Glutamatergic neuron (in vitro differentiated cells): ENCODE data around the gene HSFX1. TPM values are rescaled to one million over a fixed set of nuclear protein-coding genes. Genes with fewer than 3 reads are reported as not detected.
A peak's percentile ranks its signal among the peaks of the same experiment; 100 is the strongest.

Experiments
- DNase-seq: peaks from one replicate; pipeline ENCODE4 v3.0.0; 2022
- H3K27ac Mint-ChIP-seq: one replicate; pipeline ENCODE4 v1.8.0; 2020; ENCODE audit warnings: mild to moderate bottlenecking, mixed read lengths, inconsistent platforms; ENCODE audit not compliant: unreplicated experiment
- H3K27me3 Mint-ChIP-seq: one replicate; pipeline ENCODE4 v1.8.0; 2020; ENCODE audit warnings: mild to moderate bottlenecking, moderate library complexity, mixed read lengths, inconsistent platforms; ENCODE audit not compliant: unreplicated experiment
- H3K36me3 Mint-ChIP-seq: one replicate; pipeline ENCODE4 v1.8.0; 2020; ENCODE audit warnings: mild to moderate bottlenecking, mixed read lengths, inconsistent platforms; ENCODE audit not compliant: unreplicated experiment
- H3K4me1 Mint-ChIP-seq: one replicate; pipeline ENCODE4 v1.8.0; 2020; ENCODE audit warnings: mild to moderate bottlenecking, low read depth, mixed read lengths, inconsistent platforms; ENCODE audit not compliant: unreplicated experiment
- H3K4me3 Mint-ChIP-seq: one replicate; pipeline ENCODE4 v1.8.0; 2020; ENCODE audit warnings: mild to moderate bottlenecking, mixed read lengths, inconsistent platforms; ENCODE audit not compliant: unreplicated experiment
- H3K9me3 Mint-ChIP-seq: one replicate; pipeline ENCODE4 v1.8.0; 2020; ENCODE audit warnings: mild to moderate bottlenecking, moderate library complexity, mixed read lengths, inconsistent platforms; ENCODE audit not compliant: unreplicated experiment
- total RNA-seq: library from RNA; stranded (reverse); fragmentation: NEBNext Ultra II Directional; extraction: Animal tissue kit (Norgen Biotek cat#: 25700); gene quantifications from one replicate; pipeline ENCODE4 v1.2.1, GENCODE V29; 2021; ENCODE audit not compliant: unreplicated experiment
- TF ChIP-seq, protein P1 (sequence below): fragments of 200-600 bp; sonication (generic); IDR thresholded peaks from one replicate; pipeline ENCODE4 v1.5.0; 2021; ENCODE audit not compliant: partially characterized antibody, unreplicated experiment

HSFX1 gene
- total RNA-seq, 1 donor from 2014 or later, result 1.8 TPM

GRCh38 chrX:149818652-149819051, 44.8 kb downstream of the HSFX1 start:
- TF ChIP-seq, protein P1, sequence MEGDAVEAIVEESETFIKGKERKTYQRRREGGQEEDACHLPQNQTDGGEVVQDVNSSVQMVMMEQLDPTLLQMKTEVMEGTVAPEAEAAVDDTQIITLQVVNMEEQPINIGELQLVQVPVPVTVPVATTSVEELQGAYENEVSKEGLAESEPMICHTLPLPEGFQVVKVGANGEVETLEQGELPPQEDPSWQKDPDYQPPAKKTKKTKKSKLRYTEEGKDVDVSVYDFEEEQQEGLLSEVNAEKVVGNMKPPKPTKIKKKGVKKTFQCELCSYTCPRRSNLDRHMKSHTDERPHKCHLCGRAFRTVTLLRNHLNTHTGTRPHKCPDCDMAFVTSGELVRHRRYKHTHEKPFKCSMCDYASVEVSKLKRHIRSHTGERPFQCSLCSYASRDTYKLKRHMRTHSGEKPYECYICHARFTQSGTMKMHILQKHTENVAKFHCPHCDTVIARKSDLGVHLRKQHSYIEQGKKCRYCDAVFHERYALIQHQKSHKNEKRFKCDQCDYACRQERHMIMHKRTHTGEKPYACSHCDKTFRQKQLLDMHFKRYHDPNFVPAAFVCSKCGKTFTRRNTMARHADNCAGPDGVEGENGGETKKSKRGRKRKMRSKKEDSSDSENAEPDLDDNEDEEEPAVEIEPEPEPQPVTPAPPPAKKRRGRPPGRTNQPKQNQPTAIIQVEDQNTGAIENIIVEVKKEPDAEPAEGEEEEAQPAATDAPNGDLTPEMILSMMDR, result no peak
- Mint-ChIP-seq H3K9me3 (peaks cover 3% of the 10 kb centered on the region), H3K4me3 (no peak overlapping the region), H3K36me3 (no peaks in the 10 kb centered on the region), H3K27me3 (no peaks in the 10 kb centered on the region), H3K4me1 (no peaks in the 10 kb centered on the region), H3K27ac (no peak overlapping the region)
- no peak for DNase-seq

DNA sequence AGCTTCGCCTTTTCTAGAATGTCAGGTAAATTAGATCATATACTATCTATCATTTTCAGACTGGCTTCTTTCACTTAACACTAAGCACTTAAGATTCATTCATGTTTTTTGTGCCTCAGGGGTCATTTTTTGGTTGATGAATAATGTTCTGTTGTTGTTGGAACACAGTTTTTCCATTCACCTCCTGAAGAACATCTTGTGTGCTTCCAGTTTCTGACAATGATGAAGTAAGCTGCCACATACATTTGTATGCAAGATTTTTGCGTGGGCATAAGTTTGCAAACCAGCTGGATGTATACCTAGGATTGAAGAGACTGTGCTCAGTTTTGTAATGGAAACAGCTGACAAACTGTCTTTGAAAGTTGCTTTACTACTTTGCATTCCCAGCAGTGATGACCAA, 45.5 kb downstream of the HSFX1 start:
- TF ChIP-seq, protein P1, result no peak
- Mint-ChIP-seq H3K36me3 (no peaks in the 10 kb centered on the region), H3K27me3 (no peaks in the 10 kb centered on the region), H3K27ac (no peak overlapping the region), H3K4me3 (no peak overlapping the region), H3K9me3 (peaks cover 3% of the 10 kb centered on the region), H3K4me1 (no peaks in the 10 kb centered on the region)
- DNase-seq, result no peak

- Mint-ChIP-seq H3K4me1 (peaks cover 8% of the 10 kb centered on the region), H3K27me3 (no peaks in the 10 kb centered on the region), H3K27ac (no peak overlapping the region), H3K36me3 (no peaks in the 10 kb centered on the region), H3K4me3 (no peak overlapping the region), H3K9me3 (peaks cover 3% of the 10 kb centered on the region)
- TF ChIP-seq, protein P1, result peak; percentile 22
- DNase-seq, result peak; percentile 59
These were observed 51.6 kb downstream of the HSFX1 start for GRCh38 chrX:149825424-149825823.

Other genes starting within 250 kb of the HSFX1 start
- 27.7 TPM for gene EOLA1, start 233.1 kb upstream of the HSFX1 start, total RNA-seq
- gene HSFX3, start 224.1 kb upstream of the HSFX1 start, total RNA-seq, result not detected
- not detected for gene MAGEA9B, start 186.6 kb upstream of the HSFX1 start, total RNA-seq
- gene HSFX2, start 178.8 kb upstream of the HSFX1 start, total RNA-seq, result 1.0 TPM
- gene TMEM185A, start 142.3 kb upstream of the HSFX1 start, total RNA-seq, result 34.6 TPM
- gene MAGEA11, start 62.0 kb upstream of the HSFX1 start, total RNA-seq, result not detected
- gene MAGEA9, start 7.9 kb downstream of the HSFX1 start, total RNA-seq, result not detected
- not detected for gene MAGEA8, start 107.1 kb downstream of the HSFX1 start, total RNA-seq
- not detected for gene HSFX4, start 155.5 kb downstream of the HSFX1 start, total RNA-seq
- gene EOLA2, start 164.4 kb downstream of the HSFX1 start, total RNA-seq, result 53.0 TPM